GM12874 (cell line): Measurements from ENCODE around the gene CD1D.
A peak's percentile ranks its signal among the peaks of the same experiment; 100 is the strongest.

Experiments used
- TF ChIP-seq, protein P1 (sequence below): IDR thresholded peaks from 2 replicates; pipeline ENCODE4 v1.5.1; 2011; ENCODE audit warnings: low read depth, mild to moderate bottlenecking, control low read depth, low read length, moderate library complexity; ENCODE audit not compliant: insufficient read depth

The CD1D gene

GRCh38 chr1:158177700-158178450 lies 2.8 kb upstream of the CD1D start:
- TF ChIP-seq, protein P1, sequence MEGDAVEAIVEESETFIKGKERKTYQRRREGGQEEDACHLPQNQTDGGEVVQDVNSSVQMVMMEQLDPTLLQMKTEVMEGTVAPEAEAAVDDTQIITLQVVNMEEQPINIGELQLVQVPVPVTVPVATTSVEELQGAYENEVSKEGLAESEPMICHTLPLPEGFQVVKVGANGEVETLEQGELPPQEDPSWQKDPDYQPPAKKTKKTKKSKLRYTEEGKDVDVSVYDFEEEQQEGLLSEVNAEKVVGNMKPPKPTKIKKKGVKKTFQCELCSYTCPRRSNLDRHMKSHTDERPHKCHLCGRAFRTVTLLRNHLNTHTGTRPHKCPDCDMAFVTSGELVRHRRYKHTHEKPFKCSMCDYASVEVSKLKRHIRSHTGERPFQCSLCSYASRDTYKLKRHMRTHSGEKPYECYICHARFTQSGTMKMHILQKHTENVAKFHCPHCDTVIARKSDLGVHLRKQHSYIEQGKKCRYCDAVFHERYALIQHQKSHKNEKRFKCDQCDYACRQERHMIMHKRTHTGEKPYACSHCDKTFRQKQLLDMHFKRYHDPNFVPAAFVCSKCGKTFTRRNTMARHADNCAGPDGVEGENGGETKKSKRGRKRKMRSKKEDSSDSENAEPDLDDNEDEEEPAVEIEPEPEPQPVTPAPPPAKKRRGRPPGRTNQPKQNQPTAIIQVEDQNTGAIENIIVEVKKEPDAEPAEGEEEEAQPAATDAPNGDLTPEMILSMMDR, result no peak

DNA sequence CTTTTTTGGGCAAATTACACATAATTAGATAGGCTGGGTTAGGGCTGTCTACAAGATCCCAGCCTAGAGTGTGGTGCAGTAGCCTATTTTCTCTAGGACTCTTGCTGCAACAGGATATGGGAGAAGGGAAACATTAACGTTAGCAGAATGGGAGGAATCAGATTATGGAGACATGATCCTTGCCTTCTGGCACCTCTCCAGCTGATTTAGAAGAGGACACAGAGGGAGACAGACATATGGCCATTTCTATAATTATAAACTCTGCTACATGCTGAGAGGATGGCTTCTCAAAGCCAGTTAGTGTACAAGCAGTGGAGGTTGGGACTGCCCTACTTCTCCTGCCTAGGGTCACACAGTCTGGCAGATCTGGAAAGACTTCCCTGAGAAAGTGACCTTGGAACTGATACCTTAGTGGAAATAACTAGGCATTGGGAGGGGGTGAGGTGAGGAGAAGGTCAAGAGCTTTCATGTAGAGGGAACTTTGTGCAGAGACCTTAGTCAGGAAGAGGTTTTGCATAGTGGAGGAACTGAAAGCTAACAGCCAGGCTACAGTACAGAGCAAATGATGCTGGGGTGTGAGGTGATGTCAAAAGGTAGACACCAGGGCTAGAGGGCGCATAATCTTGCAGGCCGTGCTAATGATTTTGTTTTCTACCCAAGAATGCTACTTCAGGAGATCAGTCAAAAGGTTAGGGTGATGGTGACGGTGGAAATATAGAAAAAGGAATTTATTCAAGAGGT lies 1.2 kb upstream of the CD1D start:
- TF ChIP-seq, protein P1, result peak; percentile 24; the same call in 1 of the 2 replicates

- TF ChIP-seq, protein P1, result no peak
These were observed 855 bp downstream of the CD1D start for GRCh38 chr1:158181577-158181922.

DNA sequence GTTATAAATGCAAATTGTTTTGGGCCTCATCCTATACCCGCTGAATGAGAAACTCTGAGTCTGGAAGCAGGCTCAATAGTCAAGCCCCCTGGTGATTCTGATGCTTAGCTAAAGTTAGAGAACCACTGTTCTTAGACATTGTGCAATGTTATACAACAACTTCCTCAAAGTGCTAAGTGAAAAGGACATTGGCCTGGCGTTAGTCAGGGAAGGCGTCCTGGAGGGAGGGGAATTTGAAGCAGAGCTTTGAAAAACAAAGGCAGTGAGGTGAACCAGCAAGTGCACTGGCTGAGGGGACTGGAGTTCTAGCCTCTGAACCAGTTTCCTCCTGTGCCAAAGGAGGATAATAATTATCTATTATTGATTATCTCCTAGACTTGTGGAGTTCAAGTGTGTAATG lies 5.1 kb downstream of the CD1D start:
- TF ChIP-seq, protein P1, result no peak

DNA sequence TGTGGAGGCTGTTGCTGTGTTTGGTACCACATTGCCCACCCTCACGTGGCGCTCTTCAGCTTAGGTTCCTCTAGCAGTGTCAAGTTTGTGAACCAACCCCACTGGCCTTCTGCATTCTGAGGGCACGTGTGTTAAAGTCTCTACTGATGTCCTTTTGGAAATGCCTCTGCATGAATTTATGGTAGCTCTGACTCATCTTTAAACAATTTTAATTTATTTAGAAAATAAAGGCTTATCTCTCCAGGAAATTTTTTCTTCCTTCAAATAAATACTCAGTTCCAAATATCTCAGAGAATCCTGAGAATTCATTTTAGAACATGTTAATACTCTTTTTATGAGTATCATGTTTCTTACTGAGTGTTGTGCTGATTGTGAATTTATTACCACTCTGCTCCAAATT lies 5.5 kb downstream of the CD1D start:
- TF ChIP-seq, protein P1, result no peak

DNA sequence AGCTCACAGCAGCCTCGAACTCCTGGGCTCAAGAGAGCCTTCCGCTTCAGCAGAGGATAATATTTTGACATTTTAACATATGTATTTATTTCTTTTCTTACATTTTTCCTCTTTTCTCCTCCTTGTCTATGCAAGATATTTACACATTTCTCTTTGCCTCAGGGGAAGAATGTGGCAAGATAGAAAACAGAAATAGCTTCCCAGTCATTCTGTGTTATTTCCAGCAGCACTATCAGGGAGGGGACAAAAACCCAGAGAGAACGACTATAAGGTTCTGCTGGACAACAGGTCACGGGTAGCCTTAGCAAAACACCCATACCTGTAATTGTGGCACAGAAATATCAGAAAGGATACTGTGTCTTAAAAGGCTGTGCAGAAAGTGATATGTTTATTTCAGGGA lies 7.9 kb downstream of the CD1D start:
- TF ChIP-seq, protein P1, result no peak

- TF ChIP-seq, protein P1, result no peak
These were observed 8.9 kb downstream of the CD1D start for GRCh38 chr1:158189624-158190023.
